ENCODE results near the gene IL2RG.

Gene IL2RG

DNA sequence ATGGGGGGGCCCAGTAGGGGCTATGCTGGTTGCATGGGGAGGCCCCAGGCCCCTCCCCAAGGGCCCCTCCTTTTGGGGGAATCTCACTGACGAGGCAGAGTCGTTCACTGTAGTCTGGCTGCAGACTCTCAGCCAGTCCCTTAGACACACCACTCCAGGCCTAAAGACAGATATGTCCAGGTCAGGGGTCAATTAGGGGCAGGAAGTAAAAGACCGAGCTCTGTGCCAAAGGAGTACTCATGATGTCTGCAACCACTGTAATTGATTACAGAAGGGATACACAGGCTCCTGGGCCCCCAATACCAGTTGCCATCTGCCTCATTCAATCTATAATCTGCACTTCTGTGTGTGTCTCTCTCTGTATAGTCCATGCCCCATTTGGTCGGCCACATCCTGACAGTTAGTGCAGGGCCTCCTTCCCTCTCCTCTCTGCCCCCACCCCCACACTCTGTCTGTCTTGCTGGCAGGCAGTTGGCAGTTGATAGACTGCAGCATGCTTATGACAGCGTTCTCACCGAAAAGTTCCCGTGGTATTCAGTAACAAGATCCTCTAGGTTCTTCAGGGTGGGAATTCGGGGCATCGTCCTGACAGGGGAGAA is 3.5 kb downstream of the IL2RG start:
- TF ChIP-seq, protein P1, sequence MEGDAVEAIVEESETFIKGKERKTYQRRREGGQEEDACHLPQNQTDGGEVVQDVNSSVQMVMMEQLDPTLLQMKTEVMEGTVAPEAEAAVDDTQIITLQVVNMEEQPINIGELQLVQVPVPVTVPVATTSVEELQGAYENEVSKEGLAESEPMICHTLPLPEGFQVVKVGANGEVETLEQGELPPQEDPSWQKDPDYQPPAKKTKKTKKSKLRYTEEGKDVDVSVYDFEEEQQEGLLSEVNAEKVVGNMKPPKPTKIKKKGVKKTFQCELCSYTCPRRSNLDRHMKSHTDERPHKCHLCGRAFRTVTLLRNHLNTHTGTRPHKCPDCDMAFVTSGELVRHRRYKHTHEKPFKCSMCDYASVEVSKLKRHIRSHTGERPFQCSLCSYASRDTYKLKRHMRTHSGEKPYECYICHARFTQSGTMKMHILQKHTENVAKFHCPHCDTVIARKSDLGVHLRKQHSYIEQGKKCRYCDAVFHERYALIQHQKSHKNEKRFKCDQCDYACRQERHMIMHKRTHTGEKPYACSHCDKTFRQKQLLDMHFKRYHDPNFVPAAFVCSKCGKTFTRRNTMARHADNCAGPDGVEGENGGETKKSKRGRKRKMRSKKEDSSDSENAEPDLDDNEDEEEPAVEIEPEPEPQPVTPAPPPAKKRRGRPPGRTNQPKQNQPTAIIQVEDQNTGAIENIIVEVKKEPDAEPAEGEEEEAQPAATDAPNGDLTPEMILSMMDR (IDR thresholded peaks at IDR 0.05) = no peak
- Histone ChIP-seq H3K27me3 (no peaks in the 10 kb centered on the region), H3K9me3 (no peaks in the 10 kb centered on the region), H3K27ac (peak overlapping the region; percentile 46), H3K4me3 (ENCODE audit: low read depth in 1 of 2, low read length in 1 of 2) (no peak overlapping the region), H3K36me3 (peaks cover 17% of the 10 kb centered on the region), H3K4me1 (ENCODE audit: control insufficient read depth in 1 of 2, insufficient read depth in 1 of 2, low read depth in 1 of 2, low read length in 1 of 2) (peaks cover 62 to 70% of the 10 kb centered on the region in 2 experiments)

DNA sequence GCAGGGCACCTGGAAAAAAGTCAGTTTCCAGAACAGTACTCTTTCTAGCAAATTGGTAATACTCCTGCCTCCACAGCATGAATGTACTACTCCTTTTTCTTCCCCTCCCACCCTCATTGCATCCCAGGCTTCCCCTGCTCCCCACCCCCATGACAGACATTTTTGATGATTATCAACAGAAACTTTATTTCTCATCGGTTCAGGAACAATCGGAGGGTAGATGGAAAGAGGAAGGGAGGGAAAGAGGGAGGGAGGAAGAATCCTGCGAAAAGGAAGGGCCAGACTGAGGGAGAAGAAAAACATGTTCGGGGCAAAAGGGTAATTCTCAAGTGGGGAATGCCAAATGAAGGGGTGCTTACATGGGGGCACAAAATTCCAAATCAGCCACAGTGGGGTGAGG is 4.1 kb downstream of the IL2RG start:
- TF ChIP-seq, protein P1 (IDR thresholded peaks at IDR 0.05) = no peak
- Histone ChIP-seq H3K27ac (peak overlapping the region; percentile 46), H3K27me3 (no peaks in the 10 kb centered on the region), H3K9me3 (no peaks in the 10 kb centered on the region), H3K4me1 (ENCODE audit: control insufficient read depth in 1 of 2, insufficient read depth in 1 of 2, low read depth in 1 of 2, low read length in 1 of 2) (peaks cover 58 to 70% of the 10 kb centered on the region in 2 experiments), H3K36me3 (peaks cover 18% of the 10 kb centered on the region), H3K4me3 (ENCODE audit: low read depth in 1 of 2, low read length in 1 of 2) (no peak overlapping the region)

DNA sequence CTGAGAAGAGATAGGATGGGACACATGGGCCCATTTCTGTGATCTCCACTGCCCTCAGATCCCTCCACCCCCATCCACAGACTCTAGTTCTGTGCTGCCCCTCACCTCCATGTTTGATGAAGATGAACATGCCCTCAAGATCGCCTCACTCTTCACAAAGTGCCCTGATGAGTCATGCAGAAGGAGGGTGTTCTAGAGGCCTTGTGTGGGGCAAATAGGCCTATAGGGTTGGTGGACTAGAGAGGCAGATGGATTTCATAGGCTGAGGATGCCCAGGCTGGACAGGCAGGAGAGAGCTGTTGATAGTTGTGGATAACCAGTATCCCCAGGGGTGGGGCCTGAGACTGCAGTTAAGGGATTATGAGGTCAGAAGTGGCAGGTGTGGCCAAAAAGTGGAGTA is 5.0 kb downstream of the IL2RG start, which contains the start of gene CXorf65:
TSS of gene CXorf65 (minus strand) at position 314 of the 400 bp plus-strand sequence. CDS start at position 130, 184 bp downstream.
- no peaks in the 10 kb centered on the region for H3K9me3 ChIP-seq
- no peak within 1 kb of the TSS for H3K4me3 ChIP-seq (ENCODE audit: low read depth in 1 of 2, low read length in 1 of 2)
- H3K36me3 ChIP-seq = peaks cover 26% of the 10 kb centered on the region
- no peaks in the 10 kb centered on the region for H3K27me3 ChIP-seq
- H3K4me1 ChIP-seq (ENCODE audit: control insufficient read depth in 1 of 2, insufficient read depth in 1 of 2, low read depth in 1 of 2, low read length in 1 of 2) = peaks cover 51 to 63% of the 10 kb centered on the region in 2 experiments
- peak within 1 kb of the TSS; percentile 56 for H3K27ac ChIP-seq
- TF ChIP-seq, protein P1 (IDR thresholded peaks at IDR 0.05) = no peak

DNA sequence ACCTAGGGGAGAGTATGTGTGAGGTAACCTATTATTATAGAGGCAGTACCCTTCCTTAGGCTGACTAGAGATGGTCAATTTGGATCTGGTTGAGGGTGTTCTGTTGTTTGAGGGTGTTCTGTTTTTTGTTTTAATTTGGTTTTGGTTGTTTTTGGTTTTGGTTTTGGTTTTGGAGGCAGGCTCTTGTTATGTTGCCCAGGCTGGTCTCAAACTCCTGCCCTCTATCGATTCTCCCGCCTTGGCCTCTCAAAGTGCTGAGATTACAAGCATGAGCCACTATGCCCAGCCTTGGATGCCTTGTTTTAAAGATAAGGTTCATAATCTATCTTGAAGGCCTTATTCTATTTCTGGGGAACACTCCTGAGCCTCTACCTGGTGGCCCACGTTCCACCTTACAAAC is 5.7 kb downstream of the IL2RG start:
- Histone ChIP-seq H3K4me1 (ENCODE audit: control insufficient read depth in 1 of 2, insufficient read depth in 1 of 2, low read depth in 1 of 2, low read length in 1 of 2) (peaks cover 51 to 61% of the 10 kb centered on the region in 2 experiments), H3K27me3 (no peaks in the 10 kb centered on the region), H3K4me3 (ENCODE audit: low read depth in 1 of 2, low read length in 1 of 2) (no peak overlapping the region), H3K27ac (peak overlapping the region; percentile 56), H3K36me3 (peaks cover 34% of the 10 kb centered on the region), H3K9me3 (no peaks in the 10 kb centered on the region)
- TF ChIP-seq, protein P1 (IDR thresholded peaks at IDR 0.05) = no peak

DNA sequence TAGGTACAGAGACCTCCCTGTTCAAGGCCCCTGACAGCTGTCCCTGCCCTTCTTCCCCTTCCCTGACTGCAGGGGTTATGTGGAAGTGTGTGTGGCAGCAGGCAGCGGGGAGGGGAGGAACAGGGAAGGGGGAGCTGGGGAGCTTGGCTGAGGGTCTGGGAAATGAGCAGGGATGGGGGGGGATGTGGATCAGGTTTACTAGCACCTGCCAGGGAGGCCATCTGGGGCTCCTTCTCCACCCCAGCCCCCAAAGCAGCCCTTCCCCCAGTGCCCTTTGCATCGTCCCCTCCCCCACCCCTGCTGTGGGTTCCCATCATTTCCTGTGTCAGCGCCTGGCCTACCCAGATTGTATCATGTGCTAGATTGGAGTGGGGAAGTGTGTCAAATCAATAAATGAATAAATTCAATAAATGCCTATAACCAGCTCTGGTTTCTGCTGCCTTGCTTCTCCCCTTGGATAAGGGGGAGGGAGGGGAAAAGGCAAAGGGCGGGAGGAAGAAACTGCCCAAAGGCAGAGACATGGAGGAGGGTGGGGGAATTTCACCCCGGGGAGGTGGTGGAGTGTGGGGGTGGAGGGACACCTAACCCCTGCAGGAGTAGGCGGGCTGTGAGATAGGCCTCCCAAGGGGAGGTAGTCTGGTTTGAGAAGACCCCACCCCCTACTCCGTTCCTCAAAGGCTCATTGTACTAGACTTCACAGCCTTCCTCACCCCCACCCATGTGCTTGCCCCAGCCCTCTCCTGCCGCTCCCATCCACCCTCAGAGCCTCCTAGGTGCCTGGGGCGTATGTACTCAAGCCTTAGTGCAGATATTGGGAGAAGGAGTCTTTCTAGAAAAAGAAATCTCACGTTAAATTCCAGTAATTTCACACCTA is 8.0 kb downstream of the IL2RG start:
- no peak overlapping the region for H3K4me3 ChIP-seq (ENCODE audit: low read depth in 1 of 2, low read length in 1 of 2)
- peaks cover 28% of the 10 kb centered on the region for H3K36me3 ChIP-seq
- H3K27ac ChIP-seq = peak overlapping the region; percentile 70
- TF ChIP-seq, protein P1 (IDR thresholded peaks at IDR 0.05) = no peak
- H3K9me3 ChIP-seq = no peaks in the 10 kb centered on the region
- no peaks in the 10 kb centered on the region for H3K27me3 ChIP-seq
- H3K4me1 ChIP-seq (ENCODE audit: control insufficient read depth in 1 of 2, insufficient read depth in 1 of 2, low read depth in 1 of 2, low read length in 1 of 2) = peaks cover 39 to 42% of the 10 kb centered on the region in 2 experiments
